HEK293 (cell line): ENCODE data around the gene DCUN1D1.
A peak's percentile ranks its signal among the peaks of the same experiment; 100 is the strongest.

Source experiments
- BCL11B ChIP-seq: fragments of 450-650 bp; formaldehyde crosslinking; IDR thresholded peaks from 2 replicates; pipeline ENCODE4 v1.5.1; 2016; ENCODE audit warnings: low read depth, missing biosample characterization, missing genetic modification characterization
- EGR2 ChIP-seq: fragments of 450-650 bp; formaldehyde crosslinking; IDR thresholded peaks from 2 replicates; pipeline ENCODE4 v1.5.1; 2016; ENCODE audit warnings: low read depth, missing biosample characterization, missing genetic modification characterization
- GLI4 ChIP-seq: fragments of 450-650 bp; formaldehyde crosslinking; IDR thresholded peaks from 2 replicates; pipeline ENCODE4 v1.5.1; 2016; ENCODE audit warnings: missing biosample characterization, missing genetic modification characterization
- MEIS1 ChIP-seq: sonication (generic); formaldehyde crosslinking; IDR thresholded peaks from 2 replicates; pipeline ENCODE4 v1.8.1; 2022; ENCODE audit warnings: missing genetic modification reagents, mild to moderate bottlenecking, borderline replicate concordance
- MZF1 ChIP-seq: fragments of 450-650 bp; formaldehyde crosslinking; IDR thresholded peaks from 2 replicates; pipeline ENCODE4 v1.5.1; 2017; ENCODE audit warnings: missing biosample characterization, missing genetic modification characterization, borderline replicate concordance
- PBX3 ChIP-seq: sonication (generic); formaldehyde crosslinking; IDR thresholded peaks from 2 replicates; pipeline ENCODE4 v1.8.1; 2022; ENCODE audit warnings: mild to moderate bottlenecking, moderate library complexity, missing genetic modification reagents
- SALL2 ChIP-seq: fragments of 450-650 bp; formaldehyde crosslinking; IDR thresholded peaks from 2 replicates; pipeline ENCODE4 v1.5.0; 2017; ENCODE audit warnings: missing biosample characterization, mild to moderate bottlenecking, missing genetic modification characterization, borderline replicate concordance
- SP2 ChIP-seq: fragments of 450-650 bp; formaldehyde crosslinking; IDR thresholded peaks from 2 replicates; pipeline ENCODE4 v1.5.1; 2016; ENCODE audit warnings: missing biosample characterization, missing genetic modification characterization
- TCF7L2 ChIP-seq: IDR thresholded peaks from 2 replicates; pipeline ENCODE4 v1.6.1; 2011; ENCODE audit warnings: low read depth, mild to moderate bottlenecking, inconsistent platforms, low read length, moderate library complexity, borderline replicate concordance
- WT1 ChIP-seq: fragments of 450-650 bp; formaldehyde crosslinking; IDR thresholded peaks from 2 replicates; pipeline ENCODE4 v1.5.1; 2016; ENCODE audit warnings: missing biosample characterization, missing genetic modification characterization
- ZBTB17 ChIP-seq: fragments of 450-650 bp; formaldehyde crosslinking; IDR thresholded peaks from 2 replicates; pipeline ENCODE4 v1.5.1; 2016; ENCODE audit warnings: missing biosample characterization, missing genetic modification characterization
- ZBTB20 ChIP-seq: fragments of 450-650 bp; formaldehyde crosslinking; IDR thresholded peaks from 2 replicates; pipeline ENCODE4 v1.5.1; 2016; ENCODE audit warnings: missing biosample characterization, missing genetic modification characterization
- ZBTB44 ChIP-seq: fragments of 450-650 bp; IDR thresholded peaks from 2 replicates; pipeline ENCODE4 v1.5.1; 2018; ENCODE audit warnings: missing biosample characterization, mild to moderate bottlenecking, missing genetic modification characterization
- ZBTB49 ChIP-seq: fragments of 450-650 bp; formaldehyde crosslinking; IDR thresholded peaks from 2 replicates; pipeline ENCODE4 v1.5.1; 2016; ENCODE audit warnings: missing biosample characterization, missing genetic modification characterization, low read depth
- ZFP37 ChIP-seq: fragments of 450-650 bp; formaldehyde crosslinking; IDR thresholded peaks from 2 replicates; pipeline ENCODE4 v1.5.1; 2016; ENCODE audit warnings: missing biosample characterization, missing genetic modification characterization
- ZNF132 ChIP-seq: fragments of 450-650 bp; formaldehyde crosslinking; IDR thresholded peaks from 2 replicates; pipeline ENCODE4 v1.5.1; 2017; ENCODE audit warnings: missing biosample characterization, missing genetic modification characterization, borderline replicate concordance
- ZNF138 ChIP-seq: fragments of 450-650 bp; formaldehyde crosslinking; IDR thresholded peaks from 2 replicates; pipeline ENCODE4 v1.5.1; 2016; ENCODE audit warnings: missing biosample characterization, missing genetic modification characterization, borderline replicate concordance
- ZNF184 ChIP-seq: fragments of 450-650 bp; IDR thresholded peaks from 2 replicates; pipeline ENCODE4 v1.5.1; 2018; ENCODE audit warnings: missing biosample characterization, mild to moderate bottlenecking, missing genetic modification characterization
- ZNF211 ChIP-seq: fragments of 450-650 bp; formaldehyde crosslinking; IDR thresholded peaks from 2 replicates; pipeline ENCODE4 v1.5.1; 2016; ENCODE audit warnings: low read depth, missing biosample characterization, missing genetic modification characterization
- ZNF274 ChIP-seq, 2 experiments: fragments of 200-500 bp in 1 of 2; fragments of 450-650 bp in 1 of 2; sonication (Bioruptor generic) in 1 of 2; formaldehyde crosslinking in 1 of 2; IDR thresholded peaks; 2 replicates each; pipeline versions ENCODE4 v1.5.1 to v1.6.1; 2014 to 2016; ENCODE audit warnings: borderline replicate concordance in 1 of 2, inconsistent platforms in 1 of 2, low read length in 1 of 2, missing biosample characterization in 1 of 2, missing genetic modification characterization in 1 of 2
- ZNF292 ChIP-seq: fragments of 450-650 bp; formaldehyde crosslinking; IDR thresholded peaks from 2 replicates; pipeline ENCODE4 v1.5.1; 2016; ENCODE audit warnings: low read depth, missing biosample characterization, missing genetic modification characterization, borderline replicate concordance
- ZNF341 ChIP-seq: fragments of 450-650 bp; formaldehyde crosslinking; IDR thresholded peaks from 2 replicates; pipeline ENCODE4; 2016; ENCODE audit warnings: low read depth, missing biosample characterization, missing genetic modification characterization
- ZNF416 ChIP-seq: fragments of 450-650 bp; formaldehyde crosslinking; IDR thresholded peaks from 2 replicates; pipeline ENCODE4 v1.5.1; 2016; ENCODE audit warnings: missing biosample characterization, missing genetic modification characterization
- ZNF514 ChIP-seq: fragments of 450-650 bp; formaldehyde crosslinking; IDR thresholded peaks from 2 replicates; pipeline ENCODE4 v1.5.1; 2016; ENCODE audit warnings: missing biosample characterization, missing genetic modification characterization
- ZNF521 ChIP-seq: fragments of 450-650 bp; formaldehyde crosslinking; IDR thresholded peaks from 2 replicates; pipeline ENCODE4 v1.5.1; 2017; ENCODE audit warnings: missing biosample characterization, mild to moderate bottlenecking, missing genetic modification characterization
- ZNF610 ChIP-seq: fragments of 450-650 bp; formaldehyde crosslinking; IDR thresholded peaks from 2 replicates; pipeline ENCODE4 v1.5.1; 2016; ENCODE audit warnings: missing biosample characterization, missing genetic modification characterization, borderline replicate concordance
- ZNF626 ChIP-seq: fragments of 450-650 bp; sonication (Bioruptor Pico); formaldehyde crosslinking; IDR thresholded peaks from 2 replicates; pipeline ENCODE4 v1.5.1; 2018; ENCODE audit warnings: missing biosample characterization, missing genetic modification characterization, inconsistent platforms
- ZNF670 ChIP-seq: fragments of 450-650 bp; formaldehyde crosslinking; IDR thresholded peaks from 2 replicates; pipeline ENCODE4 v1.5.1; 2016; ENCODE audit warnings: missing biosample characterization, missing genetic modification characterization, low read depth
- ZNF677 ChIP-seq: fragments of 450-650 bp; IDR thresholded peaks from 2 replicates; pipeline ENCODE4 v1.5.0; 2018; ENCODE audit warnings: missing biosample characterization, mild to moderate bottlenecking, missing genetic modification characterization, moderate library complexity
- ZNF701 ChIP-seq: fragments of 450-650 bp; formaldehyde crosslinking; IDR thresholded peaks from 2 replicates; pipeline ENCODE4 v1.5.1; 2016; ENCODE audit warnings: missing biosample characterization, missing genetic modification characterization
- ZNF785 ChIP-seq: fragments of 450-650 bp; formaldehyde crosslinking; IDR thresholded peaks from 2 replicates; pipeline ENCODE4 v1.5.1; 2016; ENCODE audit warnings: missing biosample characterization, missing genetic modification characterization
- ZNF830 ChIP-seq: fragments of 450-650 bp; IDR thresholded peaks from 2 replicates; pipeline ENCODE4 v1.5.0; 2018; ENCODE audit warnings: missing biosample characterization, missing genetic modification characterization, low read depth, mild to moderate bottlenecking, moderate library complexity
- ZNF837 ChIP-seq: fragments of 450-650 bp; formaldehyde crosslinking; IDR thresholded peaks from 2 replicates; pipeline ENCODE4 v1.5.1; 2016; ENCODE audit warnings: missing biosample characterization, missing genetic modification characterization
- ZSCAN23 ChIP-seq: fragments of 450-650 bp; formaldehyde crosslinking; IDR thresholded peaks from 2 replicates; pipeline ENCODE4 v1.5.1; 2016; ENCODE audit warnings: missing biosample characterization, missing genetic modification characterization
- ZSCAN5A ChIP-seq: fragments of 450-650 bp; formaldehyde crosslinking; IDR thresholded peaks from 2 replicates; pipeline ENCODE4 v1.5.1; 2016; ENCODE audit warnings: missing biosample characterization, missing genetic modification characterization

The DCUN1D1 gene

GRCh38 chr3:182979674-182980191 lies 605 bp downstream of the DCUN1D1 start (continued):
- no peak for TF ChIP-seq ZSCAN5A (tag by site-specific recombination)
- TF ChIP-seq EGR2 (tag by site-specific recombination): no peak
- TF ChIP-seq ZNF514: no peak
- TF ChIP-seq MZF1 (tag by site-specific recombination): no peak
- TF ChIP-seq ZNF785: no peak
- no peak for TF ChIP-seq ZNF521 (tag by site-specific recombination)
- TF ChIP-seq ZNF830 (tag by site-specific recombination): no peak
- no peak for TF ChIP-seq ZNF610 (tag by site-specific recombination)
- TF ChIP-seq WT1 (tag by site-specific recombination): no peak
- peak; percentile 33; the same call in 1 of the 2 replicates for TF ChIP-seq ZBTB17 (tag by site-specific recombination)
- no peak for TF ChIP-seq BCL11B (tag by site-specific recombination)
- TF ChIP-seq ZNF184 (tag by site-specific recombination): no peak
- TF ChIP-seq ZNF701: no peak
- TF ChIP-seq ZNF274 (IDR thresholded peaks at IDR 0.05; ENCODE audit: low read length): no peak
- no peak for TF ChIP-seq ZNF274 (tag by site-specific recombination; IDR thresholded peaks at IDR 0.05; ENCODE audit: borderline replicate concordance)
- no peak for TF ChIP-seq PBX3 (CRISPR knock-in tag)
- no peak for TF ChIP-seq ZNF677
- TF ChIP-seq ZNF341 (tag by site-specific recombination): peak; percentile 48; the same call in 1 of the 2 replicates
- TF ChIP-seq ZNF211 (tag by site-specific recombination): no peak
- no peak for TF ChIP-seq ZSCAN23 (tag by site-specific recombination)
- TF ChIP-seq ZBTB20 (tag by site-specific recombination): 0 out of 2 replicates have a peak, but pooled peaks have one; percentile 31
- TF ChIP-seq SALL2 (tag by site-specific recombination): no peak
- TF ChIP-seq ZNF837 (tag by site-specific recombination): no peak
- TF ChIP-seq ZBTB49: no peak
- TF ChIP-seq ZNF138 (tag by site-specific recombination): no peak
- TF ChIP-seq ZNF626 (tag by site-specific recombination): no peak
- TF ChIP-seq ZNF416 (tag by site-specific recombination): no peak
- TF ChIP-seq TCF7L2: no peak
- no peak for TF ChIP-seq GLI4 (tag by site-specific recombination)
- TF ChIP-seq ZBTB44 (tag by site-specific recombination): no peak
- no peak for TF ChIP-seq MEIS1 (CRISPR knock-in tag)
- no peak for TF ChIP-seq ZNF132 (tag by site-specific recombination)
- TF ChIP-seq ZFP37: no peak
- no peak for TF ChIP-seq ZNF670
- TF ChIP-seq SP2 (tag by site-specific recombination): peak; percentile 36
- TF ChIP-seq ZNF292 (tag by site-specific recombination): no peak
